Mucosa of stomach (tissue), 1 donor: ENCODE data around the gene IQSEC3.
"Not testable (repeated sequence)": the region's sequence is repeated elsewhere in the genome, so short reads cannot be mapped to it uniquely, and the experiment has no call there.

Experiments
- H3K27me3 ChIP-seq: one replicate; pipeline ENCODE4 v1.7.0; 2013; ENCODE audit warnings: mild to moderate bottlenecking, low read length; ENCODE audit not compliant: control insufficient read depth, insufficient read depth
- H3K36me3 ChIP-seq: one replicate; pipeline ENCODE4 v1.7.0; 2013; ENCODE audit warnings: low read length; ENCODE audit not compliant: control insufficient read depth, insufficient read depth
- H3K4me1 ChIP-seq: one replicate; pipeline ENCODE4 v1.7.0; 2013; ENCODE audit warnings: mild to moderate bottlenecking, low read length; ENCODE audit not compliant: control insufficient read depth, insufficient read depth
- H3K4me3 ChIP-seq: one replicate; pipeline ENCODE4 v1.7.0; 2013; ENCODE audit warnings: low read length
- H3K9ac ChIP-seq: one replicate; pipeline ENCODE4 v1.7.0; 2013; ENCODE audit warnings: mild to moderate bottlenecking, low read length, moderate library complexity
- H3K9me3 ChIP-seq: one replicate; pipeline ENCODE4 v1.7.0; 2013; ENCODE audit warnings: mild to moderate bottlenecking, low read length, moderate library complexity; ENCODE audit not compliant: control insufficient read depth
- donor health status: Pancreatic carcinoma.

The IQSEC3 gene

DNA sequence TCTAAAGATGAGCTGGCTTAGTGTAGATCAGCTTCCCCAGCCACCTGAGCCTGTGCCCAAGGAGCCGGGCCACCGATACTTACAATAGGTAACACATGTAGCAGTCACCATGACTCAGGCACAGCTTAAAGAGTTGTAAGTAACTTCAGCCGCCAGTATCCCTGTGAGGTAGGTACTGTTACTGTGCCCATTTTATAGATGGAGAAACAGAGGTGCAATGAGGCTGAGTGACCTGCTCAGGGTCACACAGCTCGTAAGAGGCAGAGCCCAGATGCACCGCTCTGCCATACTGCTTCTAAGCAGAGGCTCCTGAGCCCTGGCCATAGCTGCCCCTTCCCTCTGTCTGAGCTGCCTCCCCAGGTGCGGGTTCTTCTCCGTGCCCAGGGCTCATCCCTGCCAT lies 58.5 kb downstream of the IQSEC3 start:
- no peaks in the 10 kb centered on the region for H3K9me3 ChIP-seq
- H3K27me3 ChIP-seq: peaks cover 19% of the 10 kb centered on the region
- H3K4me1 ChIP-seq: no peaks in the 10 kb centered on the region
- no peaks in the 10 kb centered on the region for H3K36me3 ChIP-seq
- no peak overlapping the region for H3K4me3 ChIP-seq
- H3K9ac ChIP-seq: no peak overlapping the region

DNA sequence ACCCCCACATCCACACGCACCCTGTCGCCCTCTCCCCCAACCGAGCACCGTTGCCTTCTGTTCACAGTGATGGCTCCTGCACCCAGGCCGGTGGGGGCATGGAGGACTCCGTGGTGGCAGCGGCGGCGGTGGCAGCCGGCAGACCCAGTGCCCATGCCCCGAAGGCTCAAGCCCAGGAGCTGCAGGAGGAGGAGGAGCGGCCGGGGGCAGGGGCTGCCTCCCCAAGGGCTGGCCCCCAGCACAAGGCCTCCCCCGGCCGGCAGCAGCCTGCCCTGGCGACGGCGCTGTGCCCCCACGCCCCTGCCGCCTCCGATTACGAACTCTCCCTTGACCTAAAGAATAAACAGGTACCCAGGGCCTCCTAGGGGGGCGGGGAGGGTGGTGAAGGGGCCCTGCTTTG lies 59.0 kb downstream of the IQSEC3 start:
- Histone ChIP-seq H3K9me3 (no peaks in the 10 kb centered on the region), H3K36me3 (no peaks in the 10 kb centered on the region), H3K9ac (no peak overlapping the region), H3K27me3 (peaks cover 20% of the 10 kb centered on the region), H3K4me3 (no peak overlapping the region), H3K4me1 (no peaks in the 10 kb centered on the region)

DNA sequence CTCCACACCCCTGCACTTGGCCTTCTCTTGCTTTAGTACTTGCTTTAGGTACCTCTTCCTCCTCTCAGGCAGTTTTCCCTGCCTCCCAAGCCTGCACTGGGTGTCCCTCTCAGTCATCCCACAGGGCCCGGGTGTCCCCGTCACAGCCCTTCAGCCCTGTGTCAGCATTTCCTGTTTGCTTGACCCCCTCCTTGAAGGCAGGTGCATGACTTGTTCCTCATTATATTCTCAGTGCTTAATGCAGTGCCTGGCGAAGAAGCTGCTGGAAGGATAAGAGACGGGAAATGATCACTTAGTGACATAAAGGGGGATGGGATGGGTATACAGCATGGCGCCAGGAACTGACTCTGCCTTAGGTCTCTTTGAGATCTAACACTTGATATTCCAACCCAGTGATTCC lies 61.5 kb downstream of the IQSEC3 start:
- no peaks in the 10 kb centered on the region for H3K4me1 ChIP-seq
- peaks cover 25% of the 10 kb centered on the region for H3K27me3 ChIP-seq
- H3K4me3 ChIP-seq: no peak overlapping the region
- no peaks in the 10 kb centered on the region for H3K9me3 ChIP-seq
- no peaks in the 10 kb centered on the region for H3K36me3 ChIP-seq
- no peak overlapping the region for H3K9ac ChIP-seq

DNA sequence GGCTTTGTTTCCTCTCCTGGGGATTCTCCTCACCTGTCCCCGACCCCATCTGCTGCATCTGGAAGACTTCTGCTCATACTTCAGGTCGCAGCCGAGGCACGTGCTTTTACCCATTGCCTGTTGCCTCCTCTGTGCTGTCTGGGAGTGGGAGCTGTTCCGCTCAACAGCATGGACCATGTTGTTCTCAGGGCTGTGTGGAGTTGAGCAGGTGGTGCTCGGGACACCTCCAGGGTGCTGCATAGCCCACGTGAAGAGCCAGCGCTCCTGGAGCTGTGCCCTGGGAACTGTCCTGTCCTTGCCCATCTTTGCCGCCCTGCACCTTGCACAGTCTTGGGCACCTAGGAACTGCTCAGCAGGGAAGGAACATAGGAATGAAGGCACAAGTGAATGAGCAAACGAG lies 62.4 kb downstream of the IQSEC3 start:
- H3K27me3 ChIP-seq: peaks cover 23% of the 10 kb centered on the region
- no peaks in the 10 kb centered on the region for H3K36me3 ChIP-seq
- H3K4me3 ChIP-seq: no peak overlapping the region
- no peaks in the 10 kb centered on the region for H3K4me1 ChIP-seq
- no peaks in the 10 kb centered on the region for H3K9me3 ChIP-seq
- no peak overlapping the region for H3K9ac ChIP-seq

DNA sequence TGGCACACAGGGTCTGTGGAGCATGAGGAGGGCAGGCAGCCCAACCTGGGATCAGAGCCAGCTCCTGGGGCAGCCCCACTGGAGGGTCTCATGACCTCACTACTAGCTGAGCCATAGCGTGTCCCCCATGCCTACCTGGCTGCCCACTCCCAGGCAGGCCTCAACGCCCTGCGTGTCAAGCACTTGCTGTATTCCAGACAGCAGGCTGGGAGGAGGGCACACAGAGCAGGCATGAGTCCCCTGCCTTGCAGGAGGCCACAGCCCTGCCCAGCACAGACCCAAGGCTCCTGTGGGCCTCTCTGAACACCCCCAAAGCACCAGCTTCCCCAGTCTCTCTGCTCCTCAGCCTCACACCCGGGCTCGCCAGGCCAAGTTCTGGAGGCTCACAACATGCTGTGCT lies 64.0 kb downstream of the IQSEC3 start:
- Histone ChIP-seq H3K36me3 (no peaks in the 10 kb centered on the region), H3K9me3 (no peaks in the 10 kb centered on the region), H3K4me1 (no peaks in the 10 kb centered on the region), H3K27me3 (peaks cover 13% of the 10 kb centered on the region), H3K4me3 (no peak overlapping the region), H3K9ac (no peak overlapping the region)

DNA sequence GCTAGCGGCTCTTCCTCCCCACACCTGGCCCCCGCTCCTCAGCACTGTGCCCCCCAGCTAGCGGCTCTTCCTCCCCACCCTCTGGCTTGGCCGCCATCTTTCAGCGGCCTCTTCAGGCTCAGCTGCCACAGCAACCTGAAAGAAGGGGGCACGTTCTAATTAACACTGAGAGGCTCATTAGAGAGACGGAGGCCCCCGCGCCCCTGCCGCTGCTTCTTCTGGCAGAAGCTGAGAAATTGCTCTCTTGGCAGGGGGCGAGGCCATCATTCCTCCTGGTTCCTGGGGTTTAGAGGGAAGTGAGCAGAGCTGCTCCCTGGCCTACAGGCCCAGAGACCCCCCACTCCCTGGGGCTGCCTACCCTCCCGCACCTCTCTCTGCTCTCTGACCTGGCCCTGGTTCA lies 64.4 kb downstream of the IQSEC3 start:
- Histone ChIP-seq H3K4me3 (no peak overlapping the region), H3K4me1 (no peaks in the 10 kb centered on the region), H3K27me3 (peaks cover 13% of the 10 kb centered on the region), H3K36me3 (no peaks in the 10 kb centered on the region), H3K9ac (no peak overlapping the region), H3K9me3 (no peaks in the 10 kb centered on the region)

DNA sequence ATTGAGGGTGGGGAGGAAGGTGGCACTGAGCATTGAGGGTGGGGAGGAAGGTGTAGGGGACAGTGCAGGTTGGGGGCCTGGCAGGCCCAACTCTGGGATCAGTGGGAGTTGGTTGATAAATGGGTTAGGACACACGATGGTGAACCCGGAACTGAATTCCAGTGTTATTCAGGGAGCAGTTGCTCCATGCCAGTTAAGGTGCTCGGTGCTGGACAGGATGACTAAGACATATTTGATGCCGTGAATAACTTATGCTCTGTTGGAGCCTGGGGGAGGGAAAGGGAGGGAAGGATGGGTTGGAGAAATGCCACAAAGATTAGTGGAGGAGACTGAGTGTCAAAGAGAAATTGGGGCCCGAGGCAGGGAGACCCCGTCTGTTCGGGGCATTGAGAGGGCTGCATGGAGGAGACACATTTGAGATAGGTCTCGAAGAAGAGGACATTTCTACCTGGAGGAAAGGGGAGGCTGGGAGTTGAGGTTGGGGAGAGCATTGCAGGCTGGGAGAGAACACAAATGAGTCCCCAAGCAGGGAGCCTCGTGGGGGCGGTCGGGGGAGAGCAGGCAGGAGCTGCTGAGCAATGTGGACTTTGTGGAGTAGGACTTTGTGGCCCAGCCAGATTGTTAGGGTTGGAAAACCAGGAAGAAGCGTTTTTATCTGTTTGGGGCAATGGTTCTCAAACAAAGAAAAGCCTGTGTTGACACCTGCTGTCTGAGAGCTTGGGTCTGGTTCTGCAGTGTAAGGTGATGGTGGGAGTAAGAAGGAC lies 65.3 kb downstream of the IQSEC3 start:
- Histone ChIP-seq H3K9ac (no peak overlapping the region), H3K9me3 (no peaks in the 10 kb centered on the region), H3K4me1 (no peaks in the 10 kb centered on the region), H3K36me3 (no peaks in the 10 kb centered on the region), H3K27me3 (peaks cover 9% of the 10 kb centered on the region), H3K4me3 (no peak overlapping the region)

DNA sequence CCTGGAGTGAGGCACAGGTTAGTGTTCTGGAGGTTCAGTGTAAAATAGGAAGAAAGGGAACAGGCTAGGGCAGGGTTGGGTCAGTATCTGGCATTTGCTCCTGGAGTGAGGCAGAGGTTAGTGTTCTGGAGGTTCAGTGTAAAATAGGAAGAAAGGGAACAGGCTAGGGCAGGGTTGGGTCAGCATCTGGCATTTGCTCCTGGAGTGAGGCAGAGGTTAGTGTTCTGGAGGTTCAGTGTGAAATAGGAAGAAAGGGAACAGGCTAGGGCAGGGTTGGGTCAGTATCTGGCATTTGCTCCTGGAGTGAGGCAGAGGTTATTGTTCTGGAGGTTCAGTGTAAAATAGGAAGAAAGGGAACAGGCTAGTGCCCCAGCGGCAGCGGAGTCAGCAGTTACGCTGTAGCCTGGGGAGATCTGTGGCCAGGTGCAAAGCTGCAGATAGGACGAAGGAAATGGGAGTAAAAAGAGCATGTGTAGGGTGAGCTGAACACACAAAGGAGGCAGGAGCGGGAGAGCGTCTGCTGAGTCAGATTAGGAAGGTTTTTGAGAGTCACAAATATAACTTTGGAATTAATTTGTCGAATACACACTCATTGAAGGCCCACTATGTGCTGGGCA lies 67.2 kb downstream of the IQSEC3 start:
- H3K27me3 ChIP-seq: peaks cover 18% of the 10 kb centered on the region
- H3K9me3 ChIP-seq, H3K4me1 ChIP-seq, H3K9ac ChIP-seq, H3K36me3 ChIP-seq, H3K4me3 ChIP-seq: not testable (repeated sequence)

DNA sequence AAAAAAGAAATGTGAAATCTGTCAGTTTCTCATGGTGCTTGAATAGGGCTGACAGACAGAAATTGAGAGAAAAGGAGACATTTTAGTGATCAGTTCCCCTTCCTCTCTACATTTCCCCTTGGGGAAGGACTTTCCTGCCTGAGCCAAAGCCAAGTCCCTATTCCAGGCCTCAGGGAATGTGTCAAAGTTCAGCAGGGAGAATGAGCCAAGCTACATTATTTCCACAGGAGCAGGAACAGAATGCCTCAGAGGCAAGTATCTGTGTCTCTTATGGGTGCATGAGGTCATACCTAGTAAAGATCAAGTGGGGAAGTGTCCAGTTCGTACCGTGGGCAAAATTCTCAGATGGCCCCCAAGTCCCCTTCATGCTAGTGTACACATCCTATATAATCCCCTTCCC lies 68.6 kb downstream of the IQSEC3 start:
- peaks cover 29% of the 10 kb centered on the region for H3K27me3 ChIP-seq
- no peak overlapping the region for H3K4me3 ChIP-seq
- no peaks in the 10 kb centered on the region for H3K9me3 ChIP-seq
- no peaks in the 10 kb centered on the region for H3K36me3 ChIP-seq
- H3K4me1 ChIP-seq: peaks cover 10% of the 10 kb centered on the region
- H3K9ac ChIP-seq: no peak overlapping the region

DNA sequence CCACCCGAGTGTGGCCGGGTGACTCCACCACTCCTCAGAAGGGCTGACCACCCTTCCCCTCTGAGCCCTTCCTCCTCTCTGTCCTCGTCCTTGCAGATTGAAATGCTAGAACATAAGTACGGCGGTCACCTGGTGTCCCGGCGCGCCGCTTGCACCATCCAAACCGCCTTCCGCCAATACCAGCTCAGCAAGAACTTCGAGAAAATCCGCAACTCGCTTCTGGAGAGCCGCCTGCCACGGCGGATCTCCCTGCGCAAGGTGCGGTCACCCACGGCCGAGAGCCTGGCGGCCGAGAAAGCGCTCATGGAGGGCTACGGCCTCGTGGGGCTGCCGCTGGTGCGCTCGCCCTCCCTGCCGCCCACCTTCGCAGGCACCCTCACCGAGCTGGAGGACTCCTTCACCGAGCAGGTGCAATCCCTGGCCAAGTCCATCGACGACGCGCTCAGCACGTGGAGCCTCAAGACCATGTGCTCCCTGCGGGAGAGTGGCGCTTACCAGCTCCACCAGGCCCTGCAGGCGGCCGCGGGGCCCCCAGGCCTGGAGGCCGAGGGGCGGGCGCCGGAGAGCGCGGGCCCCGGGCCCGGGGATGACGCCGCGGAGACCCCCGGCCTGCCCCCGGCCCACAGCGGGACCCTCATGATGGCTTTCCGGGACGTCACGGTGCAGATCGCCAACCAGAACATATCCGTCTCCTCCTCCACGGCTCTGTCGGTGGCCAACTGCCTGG lies 71.8 kb downstream of the IQSEC3 start:
- H3K36me3 ChIP-seq: no peaks in the 10 kb centered on the region
- peaks cover 30% of the 10 kb centered on the region for H3K27me3 ChIP-seq
- H3K4me3 ChIP-seq: no peak overlapping the region
- no peaks in the 10 kb centered on the region for H3K9me3 ChIP-seq
- peaks cover 20% of the 10 kb centered on the region for H3K4me1 ChIP-seq
- no peak overlapping the region for H3K9ac ChIP-seq

DNA sequence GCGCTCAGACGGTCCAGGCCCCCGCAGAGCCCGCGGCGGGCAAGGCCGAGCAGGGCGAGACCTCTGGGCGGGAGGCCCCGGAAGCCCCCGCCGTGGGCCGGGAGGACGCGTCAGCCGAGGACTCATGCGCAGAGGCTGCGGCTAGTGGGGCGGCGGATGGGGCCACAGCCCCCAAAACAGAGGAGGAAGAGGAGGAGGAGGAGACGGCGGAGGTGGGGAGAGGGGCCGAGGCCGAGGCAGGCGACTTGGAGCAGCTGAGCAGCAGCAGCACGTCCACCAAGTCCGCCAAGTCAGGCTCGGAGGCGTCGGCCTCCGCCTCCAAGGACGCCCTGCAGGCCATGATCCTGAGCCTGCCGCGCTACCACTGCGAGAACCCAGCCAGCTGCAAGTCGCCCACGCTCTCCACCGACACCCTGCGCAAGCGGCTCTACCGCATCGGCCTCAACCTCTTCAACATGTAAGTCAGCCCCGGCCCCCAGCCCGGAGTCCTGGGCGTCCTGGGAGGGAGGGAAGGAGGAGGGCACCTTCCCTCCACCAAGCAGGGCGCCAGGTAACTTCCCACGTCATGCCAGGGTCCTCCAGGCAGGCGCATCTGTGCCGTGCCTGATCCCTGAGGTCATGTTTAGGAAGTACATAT lies 72.4 kb downstream of the IQSEC3 start:
- Histone ChIP-seq H3K27me3 (peaks cover 30% of the 10 kb centered on the region), H3K9me3 (no peaks in the 10 kb centered on the region), H3K4me1 (peaks cover 27% of the 10 kb centered on the region), H3K9ac (no peak overlapping the region), H3K4me3 (no peak overlapping the region), H3K36me3 (no peaks in the 10 kb centered on the region)

DNA sequence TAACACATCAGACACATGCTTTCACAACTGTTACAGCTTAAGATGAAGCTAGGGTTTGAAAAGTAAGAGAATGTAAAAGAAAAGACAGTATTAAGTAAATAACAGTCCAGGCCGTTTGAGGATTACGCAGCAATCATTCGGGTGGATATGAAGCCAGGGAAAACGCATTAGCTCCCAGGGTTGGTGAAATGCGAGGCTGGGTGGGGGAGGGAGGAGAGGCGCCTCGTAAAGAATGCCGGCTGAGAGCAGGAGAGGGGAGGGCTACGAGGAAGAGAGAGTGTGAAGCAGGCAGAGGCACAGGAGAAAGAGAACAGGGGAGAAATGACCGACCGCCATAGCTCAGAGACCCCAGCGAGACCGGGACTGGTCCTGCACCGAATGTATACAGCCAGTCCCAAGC lies 73.0 kb downstream of the IQSEC3 start:
- Histone ChIP-seq H3K27me3 (peaks cover 30% of the 10 kb centered on the region), H3K4me1 (peaks cover 32% of the 10 kb centered on the region), H3K4me3 (no peak overlapping the region), H3K36me3 (no peaks in the 10 kb centered on the region), H3K9ac (no peak overlapping the region), H3K9me3 (no peaks in the 10 kb centered on the region)
